LNCAP (cell line): ENCODE measurements around the gene FAM32A.

Source experiments
- CTCF ChIP-seq: fragments of 450-650 bp; IDR thresholded peaks from 2 replicates; pipeline ENCODE4 v1.5.1; 2017; ENCODE audit warnings: mild to moderate bottlenecking

The FAM32A gene

GRCh38 chr19:16190198-16190597, 5.0 kb downstream of the FAM32A start:
- no peak for TF ChIP-seq CTCF

GRCh38 chr19:16190736-16191135, 5.5 kb downstream of the FAM32A start:
- no peak for TF ChIP-seq CTCF

- no peak for TF ChIP-seq CTCF
Measured at GRCh38 chr19:16191216-16191908, 6.2 kb downstream of the FAM32A start.

- no peak for TF ChIP-seq CTCF
Measured at GRCh38 chr19:16193466-16193865, 8.3 kb downstream of the FAM32A start.

GRCh38 chr19:16197188-16197621, 12.0 kb downstream of the FAM32A start:
- TF ChIP-seq CTCF: no peak

GRCh38 chr19:16197622-16198369, 12.6 kb downstream of the FAM32A start, which contains the start of gene AP1M1:
TSS of gene AP1M1 (plus strand) at chr19:16197911. CDS start at chr19:16198027, 116 bp downstream.
- TF ChIP-seq CTCF: no peak

GRCh38 chr19:16198370-16198651, 13.1 kb downstream of the FAM32A start:
- TF ChIP-seq CTCF: no peak
